NCI-H345 treated with DMSO at 0.1 percent for 48 hours (cell line): ENCODE results near the gene B3GAT1.
"Not testable (repeated sequence)": the region's sequence is repeated elsewhere in the genome, so short reads cannot be mapped to it uniquely, and the experiment has no call there.

Experiments used
- DNase-seq: peaks from one replicate; lab custom pipeline; 2025; ENCODE audit not compliant: unreplicated experiment; lab: John Stamatoyannopoulos, UW

B3GAT1 gene, protein sequence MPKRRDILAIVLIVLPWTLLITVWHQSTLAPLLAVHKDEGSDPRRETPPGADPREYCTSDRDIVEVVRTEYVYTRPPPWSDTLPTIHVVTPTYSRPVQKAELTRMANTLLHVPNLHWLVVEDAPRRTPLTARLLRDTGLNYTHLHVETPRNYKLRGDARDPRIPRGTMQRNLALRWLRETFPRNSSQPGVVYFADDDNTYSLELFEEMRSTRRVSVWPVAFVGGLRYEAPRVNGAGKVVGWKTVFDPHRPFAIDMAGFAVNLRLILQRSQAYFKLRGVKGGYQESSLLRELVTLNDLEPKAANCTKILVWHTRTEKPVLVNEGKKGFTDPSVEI

DNA sequence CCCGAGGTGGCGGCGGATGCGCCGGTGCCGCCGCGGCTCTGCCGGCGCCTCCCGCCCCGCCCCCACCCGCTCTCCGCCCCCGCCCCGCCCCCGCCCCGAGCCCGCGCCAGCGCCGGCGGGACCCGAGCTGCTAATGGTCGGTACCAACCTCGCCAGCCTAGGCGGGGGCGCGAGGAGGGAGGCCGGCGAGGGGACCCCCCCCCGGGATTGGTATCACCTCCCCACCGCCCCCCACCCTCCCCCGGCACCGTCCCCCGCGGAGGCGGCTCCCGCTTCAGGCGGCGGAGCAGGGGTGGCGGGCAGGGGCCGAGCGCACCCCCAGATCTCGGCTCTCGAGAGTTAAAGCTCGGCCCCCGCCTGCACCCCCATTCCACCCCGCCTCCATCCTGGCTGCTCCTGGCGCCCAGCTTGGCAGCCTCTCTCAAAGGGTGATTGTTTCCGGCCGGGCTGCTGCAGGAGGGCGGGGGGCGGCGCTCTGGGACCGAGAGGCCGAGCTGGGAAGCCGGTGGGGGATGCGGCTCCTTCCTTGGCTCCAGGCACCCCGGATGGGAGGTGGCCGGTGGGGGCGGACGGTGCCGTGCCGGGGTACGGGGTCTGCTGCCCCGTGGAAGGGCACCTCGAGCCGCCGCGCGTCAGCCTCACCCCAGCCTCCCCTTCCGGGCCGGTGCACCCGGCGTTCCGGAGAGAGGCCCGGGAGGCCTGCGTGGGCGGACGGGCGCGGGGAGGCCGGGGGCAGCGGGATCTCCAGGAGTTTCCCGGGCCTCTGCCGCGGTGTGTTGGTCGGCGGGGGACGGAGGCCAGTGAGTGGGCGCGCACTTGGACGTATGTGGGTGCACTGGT, at the start of gene B3GAT1:
TSS of gene B3GAT1 (minus strand) at position 40 of the 840 bp plus-strand sequence. CDS start 24,583 bp downstream, outside the sequence.
- peak; percentile 19 for DNase-seq

DNA sequence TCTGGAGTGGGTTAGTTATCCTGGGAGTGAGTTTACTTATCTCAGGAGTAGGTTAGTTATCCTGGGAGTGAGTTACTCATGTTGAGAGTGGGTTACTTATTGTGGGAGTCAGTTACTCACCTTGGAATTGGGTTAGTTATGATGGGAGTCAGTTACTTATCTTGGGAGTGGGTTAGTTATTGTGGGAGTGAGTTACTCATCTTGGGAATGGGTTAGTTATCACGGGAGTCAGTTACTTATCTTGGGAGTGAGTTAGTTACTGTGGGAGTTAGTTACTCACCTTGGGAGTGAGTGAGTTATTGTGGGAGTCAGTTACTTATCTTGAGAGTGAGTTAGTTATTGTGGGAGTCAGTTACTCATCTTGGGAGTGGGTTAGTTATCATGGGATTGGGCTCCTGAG, 49.6 kb upstream of the B3GAT1 start:
- no peak for DNase-seq

DNA sequence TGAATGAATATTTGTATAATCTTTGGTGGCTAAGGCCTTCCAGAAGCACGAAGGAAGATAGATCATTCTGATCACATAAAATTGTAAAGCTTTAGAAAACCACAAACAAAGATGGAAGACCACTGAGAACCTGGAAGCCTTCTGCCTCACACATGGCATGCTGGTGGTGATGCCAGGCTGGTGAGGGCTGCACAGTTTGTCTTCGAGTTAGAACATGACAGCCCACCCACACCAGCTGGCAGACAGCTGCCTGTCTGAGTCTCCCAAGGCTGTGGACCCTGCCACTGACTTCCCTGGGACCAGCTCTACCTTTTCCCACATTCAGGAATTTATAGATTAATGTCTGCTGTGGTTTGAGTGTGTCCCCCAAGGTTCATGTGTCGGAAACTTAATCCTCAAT, 48.8 kb upstream of the B3GAT1 start:
- no peak for DNase-seq

DNA sequence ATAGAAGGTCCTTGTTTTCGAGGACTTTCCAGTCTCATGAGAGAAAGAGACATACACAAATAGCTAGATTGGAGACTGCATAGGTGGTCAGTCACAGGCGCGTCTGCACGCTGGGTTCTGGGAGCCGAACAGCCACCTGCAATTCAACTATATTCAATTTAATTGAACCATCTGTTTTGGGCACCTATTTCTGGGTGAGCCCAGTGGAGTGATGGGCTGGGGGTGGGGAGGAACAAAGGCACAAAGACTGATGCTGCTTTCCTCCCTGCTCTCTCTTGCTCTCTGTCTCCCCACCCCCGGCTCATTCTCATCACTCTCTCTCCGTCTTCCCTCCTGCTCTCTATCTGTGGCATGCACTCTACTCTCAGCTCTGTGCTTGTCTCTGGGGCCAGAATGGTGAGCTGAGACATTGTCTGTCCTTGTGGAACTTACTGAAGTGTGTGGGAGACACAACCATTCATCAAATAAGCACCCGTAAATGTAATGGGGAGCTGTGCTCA, 48.1 kb upstream of the B3GAT1 start:
- no peak for DNase-seq

DNA sequence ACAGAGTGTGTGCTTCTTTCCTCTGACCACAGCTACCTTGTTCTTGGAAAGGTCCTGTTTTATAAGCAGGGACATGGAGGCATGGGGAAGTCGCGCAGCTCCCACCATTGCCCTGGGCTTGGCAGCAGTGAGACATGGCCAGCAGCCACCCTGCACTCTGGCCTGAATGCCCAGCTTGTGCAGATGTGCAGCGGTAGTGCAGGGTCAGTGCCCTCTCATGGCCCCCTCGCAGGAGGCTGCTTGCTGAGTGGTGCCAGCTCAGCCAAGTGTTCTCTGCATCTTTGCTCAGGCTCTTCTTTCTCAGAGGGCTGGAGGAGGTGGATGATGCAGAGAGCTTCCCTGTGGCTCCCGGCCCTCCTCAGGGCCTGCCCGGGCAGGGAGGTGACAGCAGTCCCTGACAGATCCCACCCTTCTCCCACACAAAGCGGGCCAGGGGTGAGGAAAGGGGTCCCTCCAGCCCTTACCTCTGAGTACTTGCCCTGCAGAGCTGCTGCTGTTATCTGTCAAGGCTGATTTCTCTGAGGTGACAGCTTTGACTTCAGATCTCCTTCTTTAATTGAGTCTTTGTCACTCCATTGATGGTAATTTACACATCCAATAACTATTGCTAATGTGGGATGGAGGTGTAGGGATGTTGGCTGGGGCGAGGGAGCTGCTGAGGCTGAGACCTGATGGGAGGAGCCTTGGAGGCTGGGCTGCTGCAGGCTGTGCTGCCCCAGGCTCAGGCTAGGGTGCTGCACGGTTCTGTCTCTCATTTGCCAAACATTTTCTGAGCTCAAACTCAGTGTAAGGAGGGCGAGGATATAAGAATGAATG, 47.4 kb upstream of the B3GAT1 start:
- no peak for DNase-seq

DNA sequence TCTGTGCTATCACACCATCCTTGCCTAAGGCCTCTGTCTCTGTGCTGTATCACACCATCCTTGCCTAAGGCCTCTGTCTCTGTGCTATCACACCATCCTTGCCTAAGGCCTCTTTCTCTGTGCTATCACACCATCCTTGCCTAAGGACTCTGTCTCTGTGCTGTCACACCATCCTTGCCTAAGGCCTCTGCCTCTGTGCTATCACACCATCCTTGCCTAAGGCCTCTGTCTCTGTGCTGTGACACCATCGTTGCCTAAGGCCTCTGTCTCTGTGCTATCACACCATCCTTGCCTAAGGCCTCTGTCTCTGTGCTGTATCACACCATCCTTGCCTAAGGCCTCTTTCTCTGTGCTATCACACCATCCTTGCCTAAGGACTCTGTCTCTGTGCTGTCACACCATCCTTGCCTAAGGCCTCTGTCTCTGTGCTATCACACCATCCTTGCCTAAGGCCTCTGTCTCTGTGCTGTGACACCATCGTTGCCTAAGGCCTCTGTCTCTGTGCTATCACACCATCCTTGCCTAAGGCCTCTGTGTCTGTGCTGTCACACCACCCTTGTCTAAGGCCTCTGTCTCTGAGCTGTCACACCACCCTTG, 45.5 kb upstream of the B3GAT1 start:
- DNase-seq = not testable (repeated sequence)

DNA sequence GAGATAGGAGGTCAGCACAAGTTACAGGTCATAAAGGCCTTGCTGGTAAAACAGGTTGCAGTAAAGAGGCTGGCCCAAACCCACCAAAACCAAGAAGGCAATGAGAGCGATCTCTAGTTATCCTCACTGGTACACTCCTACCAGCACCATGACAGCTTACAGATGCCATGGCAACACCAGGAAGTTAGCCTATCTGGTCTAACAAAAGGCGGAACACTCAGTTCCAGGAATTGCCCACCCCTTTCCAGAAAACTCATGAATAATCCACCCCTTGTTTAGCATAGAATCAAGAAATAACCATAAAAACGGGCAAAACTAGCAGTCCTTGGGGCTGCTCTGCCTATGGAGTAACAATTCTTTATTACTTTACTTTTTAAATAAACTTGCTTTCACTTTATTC, 43.5 kb upstream of the B3GAT1 start:
- no peak for DNase-seq

DNA sequence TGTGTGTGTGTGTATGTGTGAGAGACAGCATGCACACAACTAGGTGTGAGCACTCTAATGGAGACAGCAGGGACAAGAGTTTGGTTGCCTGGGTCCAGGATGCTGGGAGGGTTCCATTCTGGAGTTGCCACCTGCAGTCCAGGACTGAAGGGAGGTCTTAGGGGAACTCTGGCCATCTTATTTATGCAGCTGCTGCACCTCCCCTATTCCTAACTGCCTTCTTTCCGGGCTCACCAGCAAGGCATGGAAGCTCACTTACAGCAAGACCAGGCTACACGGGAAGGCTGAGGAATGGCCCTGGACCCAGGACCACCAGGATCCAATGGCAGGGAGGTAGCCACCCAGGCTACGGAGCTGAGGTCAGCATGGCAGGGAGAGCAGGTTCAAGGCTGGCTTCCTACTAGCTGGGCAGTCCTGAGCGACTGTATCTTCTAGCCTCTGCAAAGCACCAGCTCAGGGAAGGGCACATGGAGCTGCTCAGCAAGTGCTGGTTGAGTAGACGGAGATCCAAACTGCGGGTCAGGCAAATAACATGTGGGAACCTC, 42.2 kb upstream of the B3GAT1 start:
- DNase-seq = no peak

DNA sequence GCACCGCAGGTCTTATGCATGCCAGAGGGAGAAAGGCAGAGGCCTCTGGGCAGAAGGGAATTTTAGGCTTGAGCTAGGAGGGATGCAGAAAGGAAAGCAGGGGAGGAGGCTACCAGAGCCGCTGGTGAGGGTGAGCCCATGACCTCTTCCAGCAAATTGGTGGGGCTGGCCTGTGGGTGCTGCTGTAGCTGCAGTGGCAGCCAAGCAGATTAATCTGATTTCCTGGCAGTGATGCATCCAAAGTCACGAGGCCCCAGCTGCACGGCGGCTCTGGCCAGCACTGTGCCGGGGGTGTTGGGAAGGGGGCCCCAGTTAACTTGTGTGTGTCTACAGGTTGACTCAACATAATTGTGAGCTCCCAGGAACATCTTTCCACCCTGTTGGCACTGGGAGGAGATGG, 41.4 kb upstream of the B3GAT1 start:
- no peak for DNase-seq

DNA sequence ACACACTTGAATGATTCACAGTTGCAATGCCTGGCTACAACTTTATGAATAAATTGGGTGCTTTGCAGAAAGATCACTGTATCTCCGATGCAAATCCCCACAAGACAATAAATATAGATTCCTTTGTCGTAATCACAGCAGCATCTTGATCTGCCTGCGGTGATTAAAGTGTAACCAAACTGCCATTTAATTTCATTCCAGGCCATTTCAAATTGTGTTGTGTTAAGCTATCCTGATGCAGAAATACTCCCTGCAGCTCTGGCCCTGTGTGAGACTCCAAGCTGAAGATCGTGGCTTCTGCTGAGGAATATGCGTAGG, 40.8 kb upstream of the B3GAT1 start:
- no peak for DNase-seq

DNA sequence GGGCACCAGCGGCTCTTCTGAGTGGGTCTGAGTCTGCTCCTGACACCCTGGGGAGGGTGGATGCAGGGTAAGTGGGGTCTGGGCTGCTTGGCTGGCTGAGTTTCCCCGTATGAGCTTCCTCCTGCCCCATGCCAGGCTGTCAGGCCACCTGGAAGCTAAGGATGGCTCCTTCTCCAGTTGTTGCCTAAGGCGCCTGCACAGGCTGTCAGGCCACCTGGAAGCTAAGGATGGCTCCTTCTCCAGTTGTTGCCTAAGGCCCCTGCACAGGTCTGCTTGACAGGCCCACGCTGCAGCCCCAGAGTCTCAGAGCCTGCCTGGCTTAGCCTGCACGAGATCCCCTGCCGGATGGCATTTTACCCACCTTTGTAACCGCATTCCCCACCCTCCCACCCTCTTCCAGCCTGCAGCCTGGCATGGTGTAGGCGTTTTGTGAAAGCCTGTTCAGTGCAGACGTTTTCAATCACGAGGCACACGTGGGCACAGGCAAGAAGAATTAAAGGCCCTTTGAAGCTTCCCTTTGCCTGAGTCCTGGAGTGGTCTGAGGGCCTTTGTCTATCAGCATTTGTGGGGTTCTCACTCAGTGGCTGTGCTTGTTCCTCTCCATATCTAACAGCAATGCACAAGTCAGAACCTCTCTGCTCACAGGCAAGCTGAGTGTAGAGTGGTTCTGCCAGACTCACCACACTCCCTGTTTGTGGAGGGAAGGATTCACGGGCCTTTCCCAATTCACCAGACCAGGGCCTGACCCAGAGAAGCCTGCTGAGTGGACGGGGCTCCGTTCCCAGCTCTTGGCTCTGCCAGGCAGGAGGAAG, 40.2 kb upstream of the B3GAT1 start:
- DNase-seq = no peak

DNA sequence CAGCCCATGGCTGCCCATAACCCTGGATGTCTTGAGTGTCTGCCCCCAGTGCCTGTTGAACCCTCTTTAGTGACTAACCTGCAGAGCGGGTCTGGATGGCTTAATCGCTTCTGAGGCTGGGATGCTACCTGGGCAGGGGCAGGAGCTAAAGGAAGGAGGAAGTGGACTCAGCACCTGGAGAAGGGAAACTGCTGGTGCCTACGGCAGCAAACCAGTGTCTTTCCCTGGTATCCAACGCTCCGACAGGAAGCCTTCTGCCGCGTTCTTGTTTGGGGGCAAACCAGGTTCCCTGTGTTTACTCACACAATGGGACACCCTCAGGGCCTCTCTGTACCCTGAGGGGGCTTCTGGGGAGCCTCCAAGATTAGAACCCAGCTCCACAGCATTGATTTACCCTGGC, 38.1 kb upstream of the B3GAT1 start:
- no peak for DNase-seq

DNA sequence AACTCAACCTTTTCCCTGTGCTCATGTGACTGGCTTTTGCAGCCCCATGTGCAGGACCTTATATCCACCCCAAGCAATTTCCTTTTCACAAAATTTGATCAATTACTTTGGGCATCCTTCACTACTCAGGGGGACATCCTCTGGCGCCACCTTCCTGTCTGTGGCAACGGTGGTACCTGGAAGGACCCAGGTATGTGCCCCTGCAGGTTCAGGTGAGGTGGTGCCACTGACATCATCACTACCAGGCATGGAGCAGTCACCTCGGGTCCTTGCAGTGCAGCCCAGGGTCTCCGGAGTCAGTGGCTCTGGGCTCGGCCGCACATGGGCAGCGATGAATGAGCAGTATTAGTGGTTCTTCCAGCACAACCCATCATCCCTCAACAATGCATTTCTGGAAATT, 37.7 kb upstream of the B3GAT1 start:
- DNase-seq = peak; percentile 4

DNA sequence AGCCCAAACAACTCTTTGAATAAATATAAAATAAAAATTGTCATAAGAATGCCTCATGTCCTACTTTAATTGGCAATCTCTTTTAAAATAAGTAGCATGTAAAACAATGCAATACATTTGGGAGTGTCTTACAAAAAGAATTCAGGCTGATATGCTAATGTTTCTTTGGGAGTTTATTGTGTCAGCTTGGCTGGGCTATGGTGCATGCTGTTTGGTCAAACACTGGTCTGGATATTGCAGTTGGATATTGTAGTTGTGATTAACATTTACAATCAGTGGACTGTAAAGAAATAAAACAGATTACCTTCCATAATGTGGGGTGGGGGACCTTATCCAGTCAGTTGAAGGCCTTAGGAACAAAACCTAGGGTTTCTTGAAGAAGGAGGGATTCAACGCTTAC, 37.0 kb upstream of the B3GAT1 start:
- DNase-seq = no peak

DNA sequence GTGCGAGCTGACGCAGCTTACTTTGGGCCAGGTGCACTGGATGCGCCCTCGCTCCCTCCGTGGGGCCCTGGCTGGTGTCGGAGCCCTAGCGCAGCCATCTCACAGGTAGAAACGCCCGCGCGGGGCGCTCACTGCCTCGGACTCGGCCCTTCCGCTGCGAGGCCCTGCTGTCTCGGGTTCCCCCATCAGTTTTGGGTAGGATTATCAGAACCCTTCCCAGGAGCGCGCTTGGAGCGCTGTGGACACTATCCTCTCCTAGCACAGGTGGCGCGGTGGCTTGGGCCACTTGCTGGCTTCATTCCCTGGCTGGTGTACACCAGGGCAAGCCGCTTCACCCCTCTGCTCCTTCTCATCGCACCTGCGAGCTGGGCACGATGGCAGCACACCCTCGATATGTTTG, 35.7 kb upstream of the B3GAT1 start:
- DNase-seq = no peak

DNA sequence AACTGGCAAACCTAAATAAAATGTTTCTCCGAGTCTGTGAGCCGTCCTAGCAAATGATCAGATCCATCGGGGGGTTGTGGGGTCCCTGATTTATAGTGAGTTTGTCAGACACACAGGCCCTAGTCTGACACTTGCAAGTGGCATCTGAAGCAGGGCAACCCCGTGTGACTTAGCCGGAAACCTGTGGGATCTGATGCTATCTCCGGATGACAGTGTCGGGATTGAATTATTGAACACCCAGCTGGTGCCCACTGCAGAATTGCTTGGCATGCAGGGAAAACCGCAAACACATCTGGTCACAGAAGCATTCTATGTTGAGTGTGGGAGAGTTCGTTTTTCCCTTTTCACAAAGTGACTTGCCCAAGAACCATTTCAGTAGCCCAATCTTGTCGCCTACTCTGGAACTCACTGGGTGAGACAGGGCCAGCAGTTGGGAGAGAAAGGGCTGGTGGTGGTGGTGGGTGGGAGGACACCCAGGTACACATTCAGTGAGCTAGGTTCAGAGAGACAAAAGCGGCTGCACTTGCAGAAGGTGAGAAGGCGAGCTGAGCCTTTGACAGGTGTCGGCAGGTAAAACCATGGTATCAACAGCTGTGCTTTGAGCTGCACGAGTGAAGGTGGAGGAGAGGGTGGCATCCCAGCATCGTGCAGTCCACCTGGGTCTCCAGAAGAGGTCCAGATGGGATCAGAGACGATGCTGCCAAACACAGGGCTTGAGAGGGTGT, 33.7 kb upstream of the B3GAT1 start:
- no peak for DNase-seq

DNA sequence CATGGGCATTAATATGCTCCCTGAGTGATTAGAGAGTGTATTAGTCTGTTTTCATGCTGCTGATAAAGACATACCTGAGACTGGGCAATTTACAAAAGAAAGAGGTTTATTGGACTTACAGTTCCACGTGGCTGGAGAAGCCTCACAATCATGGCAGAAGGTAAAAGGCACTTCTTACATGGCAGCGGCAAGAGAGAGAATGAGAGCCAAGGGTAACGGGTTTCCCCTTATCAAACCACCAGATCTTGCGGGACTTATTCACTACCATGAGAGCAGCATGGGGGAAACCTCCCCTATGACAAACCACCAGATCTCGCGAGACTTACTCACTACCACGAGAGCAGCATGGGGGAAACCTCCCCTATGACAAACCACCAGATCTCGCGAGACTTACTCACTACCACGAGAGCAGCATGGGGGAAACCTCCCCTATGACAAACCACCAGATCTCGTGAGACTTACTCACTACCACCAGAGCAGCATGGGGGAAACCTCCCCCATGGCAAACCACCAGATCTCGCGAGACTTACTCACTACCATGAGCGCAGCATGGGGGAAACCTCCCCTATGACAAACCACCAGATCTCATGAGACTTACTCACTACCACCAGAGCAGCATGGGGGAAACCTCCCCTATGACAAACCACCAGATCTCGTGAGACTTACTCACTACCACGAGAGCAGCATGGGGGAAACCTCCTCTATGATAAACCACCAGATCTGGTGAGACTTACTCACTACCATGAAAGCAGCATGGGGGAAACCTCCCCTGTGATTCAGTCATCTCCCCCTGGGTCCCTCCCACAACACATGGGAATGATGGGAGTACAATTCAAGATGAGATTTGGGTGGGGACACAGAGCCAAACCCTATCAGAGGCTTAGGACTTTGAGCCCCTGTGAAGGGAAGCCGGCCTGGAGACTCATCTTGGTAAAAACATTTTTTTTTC, 32.4 kb upstream of the B3GAT1 start:
- not testable (repeated sequence) for DNase-seq

DNA sequence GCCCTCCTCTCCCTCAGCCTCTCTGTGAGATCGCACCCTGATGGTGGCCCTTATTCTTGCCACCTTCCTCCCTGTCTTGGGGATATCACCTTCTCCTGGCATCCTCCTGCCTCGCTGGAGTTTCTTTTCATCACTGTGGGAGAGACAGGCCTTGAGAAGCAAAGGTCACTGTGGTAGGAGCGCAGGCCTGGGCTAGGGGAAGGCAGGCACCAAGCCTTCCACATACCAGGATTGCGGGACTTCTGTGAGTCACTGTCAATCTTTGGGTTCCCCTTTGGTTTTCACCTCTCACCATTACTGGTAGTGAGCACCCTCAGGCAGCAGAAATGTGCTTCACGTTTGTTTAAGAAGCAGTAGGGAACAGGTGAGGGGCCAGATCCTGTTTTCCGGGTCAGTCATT, 31.2 kb upstream of the B3GAT1 start:
- DNase-seq = no peak
